ENCODE results near the gene PCSK2. TPM values are rescaled to one million over a fixed set of nuclear protein-coding genes. Genes with fewer than 3 reads are reported as not detected.

The PCSK2 gene
- total RNA-seq, 1 experiment from 2014 or later: not detected

DNA sequence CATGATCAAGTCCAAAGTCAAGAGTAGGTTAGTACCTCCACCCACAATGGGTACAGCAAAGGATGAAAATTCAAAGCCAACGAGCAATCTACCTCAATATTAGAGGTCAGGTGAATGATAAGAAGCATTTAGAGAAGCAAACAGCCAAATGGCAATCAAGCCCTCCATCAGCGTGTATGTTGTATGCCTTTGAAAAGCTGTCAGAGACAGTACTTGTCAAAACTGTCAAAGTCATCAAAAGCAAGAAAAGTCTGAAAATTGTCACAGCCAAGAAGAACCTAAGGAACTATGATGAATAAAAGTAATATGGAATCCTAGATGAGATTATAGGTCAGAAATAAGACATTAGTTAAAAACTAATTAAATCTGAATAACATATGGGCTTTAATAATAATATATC is 99.3 kb downstream of the PCSK2 start:
- ChIA-PET CTCF (no interaction called here), POLR2A (ENCODE audit: unreplicated experiment) (no interaction called here)
- H3K4me3 ChIP-seq: no peak overlapping the region
- H3K79me2 ChIP-seq (ENCODE audit: low read depth): no peaks in the 10 kb centered on the region
- no peak overlapping the region for H3K4me2 ChIP-seq
- no TSS peak for BruUV-seq (replicated peaks)
- DNase-seq: no peak
- no peaks in the 10 kb centered on the region for H3K36me3 ChIP-seq (ENCODE audit: low read depth)
- no peaks in the 10 kb centered on the region for H3K9me3 ChIP-seq (ENCODE audit: insufficient read depth, low read depth)
- H2AFZ ChIP-seq: no peak overlapping the region
- no peaks in the 10 kb centered on the region for H3K4me1 ChIP-seq (replicated peaks; ENCODE audit: insufficient read depth)
- H3K9me2 ChIP-seq (ENCODE audit: insufficient read depth): no peaks in the 10 kb centered on the region
- no peak for TF ChIP-seq EZH2 (IDR thresholded peaks at IDR 0.05; ENCODE audit: low read depth)
- TF ChIP-seq, protein P1, sequence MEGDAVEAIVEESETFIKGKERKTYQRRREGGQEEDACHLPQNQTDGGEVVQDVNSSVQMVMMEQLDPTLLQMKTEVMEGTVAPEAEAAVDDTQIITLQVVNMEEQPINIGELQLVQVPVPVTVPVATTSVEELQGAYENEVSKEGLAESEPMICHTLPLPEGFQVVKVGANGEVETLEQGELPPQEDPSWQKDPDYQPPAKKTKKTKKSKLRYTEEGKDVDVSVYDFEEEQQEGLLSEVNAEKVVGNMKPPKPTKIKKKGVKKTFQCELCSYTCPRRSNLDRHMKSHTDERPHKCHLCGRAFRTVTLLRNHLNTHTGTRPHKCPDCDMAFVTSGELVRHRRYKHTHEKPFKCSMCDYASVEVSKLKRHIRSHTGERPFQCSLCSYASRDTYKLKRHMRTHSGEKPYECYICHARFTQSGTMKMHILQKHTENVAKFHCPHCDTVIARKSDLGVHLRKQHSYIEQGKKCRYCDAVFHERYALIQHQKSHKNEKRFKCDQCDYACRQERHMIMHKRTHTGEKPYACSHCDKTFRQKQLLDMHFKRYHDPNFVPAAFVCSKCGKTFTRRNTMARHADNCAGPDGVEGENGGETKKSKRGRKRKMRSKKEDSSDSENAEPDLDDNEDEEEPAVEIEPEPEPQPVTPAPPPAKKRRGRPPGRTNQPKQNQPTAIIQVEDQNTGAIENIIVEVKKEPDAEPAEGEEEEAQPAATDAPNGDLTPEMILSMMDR (conservative IDR thresholded peaks at IDR 0.05): no peak
- H3K27me3 ChIP-seq (ENCODE audit: insufficient read depth, low read depth): peaks cover 33% of the 10 kb centered on the region
- no peaks in the 10 kb centered on the region for H4K20me1 ChIP-seq (ENCODE audit: insufficient read depth)
- intact Hi-C loops (cut with micrococcal nuclease; ENCODE audit: unreplicated experiment): no loop called here
- H3F3A ChIP-seq (ENCODE audit: insufficient read depth, low read depth): no peaks in the 10 kb centered on the region
- no peak overlapping the region for H3K27ac ChIP-seq

- no peak overlapping the region for H3K4me3 ChIP-seq
- H3K9me2 ChIP-seq (ENCODE audit: insufficient read depth): no peaks in the 10 kb centered on the region
- intact Hi-C loops (cut with micrococcal nuclease; ENCODE audit: unreplicated experiment): no loop called here
- TF ChIP-seq, protein P1 (conservative IDR thresholded peaks at IDR 0.05): no peak
- no peak for TF ChIP-seq EZH2 (IDR thresholded peaks at IDR 0.05; ENCODE audit: low read depth)
- no peak for DNase-seq
- no peak overlapping the region for H3K27ac ChIP-seq
- H3K79me2 ChIP-seq (ENCODE audit: low read depth): no peaks in the 10 kb centered on the region
- no peaks in the 10 kb centered on the region for H3K36me3 ChIP-seq (ENCODE audit: low read depth)
- no peaks in the 10 kb centered on the region for H3K9me3 ChIP-seq (ENCODE audit: insufficient read depth, low read depth)
- no peaks in the 10 kb centered on the region for H3F3A ChIP-seq (ENCODE audit: insufficient read depth, low read depth)
- no peak overlapping the region for H3K4me2 ChIP-seq
- ChIA-PET POLR2A (ENCODE audit: unreplicated experiment) (no interaction called here), CTCF (no interaction called here)
- no TSS peak for BruUV-seq (replicated peaks)
- H3K27me3 ChIP-seq (ENCODE audit: insufficient read depth, low read depth): peaks cover 29% of the 10 kb centered on the region
- no peak overlapping the region for H2AFZ ChIP-seq
- no peaks in the 10 kb centered on the region for H4K20me1 ChIP-seq (ENCODE audit: insufficient read depth)
- H3K4me1 ChIP-seq (replicated peaks; ENCODE audit: insufficient read depth): no peaks in the 10 kb centered on the region
Measured at GRCh38 chr20:17327185-17328148, 100.6 kb downstream of the PCSK2 start.

DNA sequence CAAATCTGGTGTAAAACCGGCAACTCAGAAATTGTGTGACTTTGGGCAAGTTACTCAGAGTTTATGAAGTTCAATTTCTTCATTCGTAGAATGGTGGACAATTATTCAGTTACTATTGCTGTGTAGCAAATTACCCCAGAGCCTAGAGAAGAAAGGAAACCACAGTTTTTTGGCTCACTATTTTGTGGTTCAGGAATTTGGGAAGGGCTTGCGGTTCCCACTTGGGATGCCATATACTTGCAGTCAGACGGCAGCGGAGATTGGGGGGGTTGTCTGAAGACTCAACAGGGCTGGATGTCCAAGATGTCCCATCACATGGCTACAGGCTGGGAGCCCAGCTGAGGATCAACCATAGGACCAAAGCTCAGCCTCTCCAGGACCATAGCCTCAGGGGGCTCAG is 108.1 kb downstream of the PCSK2 start:
- POLR2A ChIA-PET (ENCODE audit: unreplicated experiment): no interaction called here
- Histone ChIP-seq H4K20me1 (ENCODE audit: insufficient read depth) (no peaks in the 10 kb centered on the region), H3K36me3 (ENCODE audit: low read depth) (no peaks in the 10 kb centered on the region), H2AFZ (no peak overlapping the region), H3K4me1 (replicated peaks; ENCODE audit: insufficient read depth) (no peaks in the 10 kb centered on the region), H3K4me3 (no peak overlapping the region), H3K9me3 (ENCODE audit: insufficient read depth, low read depth) (no peaks in the 10 kb centered on the region; the same call in 1 of the 2 replicates), H3K27me3 (ENCODE audit: insufficient read depth, low read depth) (peaks cover 63% of the 10 kb centered on the region), H3K79me2 (ENCODE audit: low read depth) (no peaks in the 10 kb centered on the region), H3F3A (ENCODE audit: insufficient read depth, low read depth) (no peaks in the 10 kb centered on the region), H3K9me2 (ENCODE audit: insufficient read depth) (no peaks in the 10 kb centered on the region), H3K27ac (no peak overlapping the region), H3K4me2 (no peak overlapping the region)
- no TSS peak for BruUV-seq (replicated peaks)
- no peak for DNase-seq
- TF ChIP-seq, protein P1 (conservative IDR thresholded peaks at IDR 0.05): no peak
- intact Hi-C loops (cut with micrococcal nuclease; ENCODE audit: unreplicated experiment): no loop called here
- CTCF ChIA-PET: no interaction called here

Measured in PC-9 (cell line).